ENCODE data around the gene GABRR1. TPM values are rescaled to one million over a fixed set of nuclear protein-coding genes. Genes with fewer than 3 reads are reported as not detected.

GABRR1 gene
- total RNA-seq, 3 donors from 2014 or later (not counting 1 experiment from before 2014, with no cell fraction given), result 0.07 TPM; not detected in 2

DNA sequence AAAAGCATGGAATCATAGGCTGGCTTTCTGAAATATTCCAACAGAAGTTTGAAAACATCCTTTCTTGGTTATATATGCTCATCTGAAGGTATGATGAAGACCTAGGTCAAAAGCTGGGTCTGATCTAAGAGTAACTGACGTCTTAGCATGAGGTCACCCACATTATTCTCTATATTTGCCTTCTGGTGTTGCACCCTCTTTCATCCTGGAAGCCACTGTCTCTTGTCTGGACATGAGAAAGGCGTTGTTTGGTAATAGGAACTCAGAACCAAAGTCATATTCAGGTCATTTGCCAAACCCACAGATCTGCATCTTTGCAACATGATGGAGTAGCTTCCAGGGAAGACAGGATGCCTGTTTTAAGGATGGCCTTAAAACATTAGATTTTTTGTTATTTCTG lies 17.6 kb downstream of the GABRR1 start:
- DNase-seq, result no peak
- peaks cover 6% of the 10 kb centered on the region for H3K9me3 ChIP-seq (ENCODE audit: control insufficient read depth, insufficient read depth, low read length)
- H3K4me1 ChIP-seq (ENCODE audit: control insufficient read depth, insufficient read depth, low read length), result no peaks in the 10 kb centered on the region
- H3K27ac Mint-ChIP-seq, result no peak overlapping the region
- intact Hi-C loops (cut with micrococcal nuclease), result no loop called here
- TF ChIP-seq, protein P1, sequence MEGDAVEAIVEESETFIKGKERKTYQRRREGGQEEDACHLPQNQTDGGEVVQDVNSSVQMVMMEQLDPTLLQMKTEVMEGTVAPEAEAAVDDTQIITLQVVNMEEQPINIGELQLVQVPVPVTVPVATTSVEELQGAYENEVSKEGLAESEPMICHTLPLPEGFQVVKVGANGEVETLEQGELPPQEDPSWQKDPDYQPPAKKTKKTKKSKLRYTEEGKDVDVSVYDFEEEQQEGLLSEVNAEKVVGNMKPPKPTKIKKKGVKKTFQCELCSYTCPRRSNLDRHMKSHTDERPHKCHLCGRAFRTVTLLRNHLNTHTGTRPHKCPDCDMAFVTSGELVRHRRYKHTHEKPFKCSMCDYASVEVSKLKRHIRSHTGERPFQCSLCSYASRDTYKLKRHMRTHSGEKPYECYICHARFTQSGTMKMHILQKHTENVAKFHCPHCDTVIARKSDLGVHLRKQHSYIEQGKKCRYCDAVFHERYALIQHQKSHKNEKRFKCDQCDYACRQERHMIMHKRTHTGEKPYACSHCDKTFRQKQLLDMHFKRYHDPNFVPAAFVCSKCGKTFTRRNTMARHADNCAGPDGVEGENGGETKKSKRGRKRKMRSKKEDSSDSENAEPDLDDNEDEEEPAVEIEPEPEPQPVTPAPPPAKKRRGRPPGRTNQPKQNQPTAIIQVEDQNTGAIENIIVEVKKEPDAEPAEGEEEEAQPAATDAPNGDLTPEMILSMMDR (IDR thresholded peaks at IDR 0.05), result no peak
- no peak overlapping the region for H3K4me3 Mint-ChIP-seq
- ATAC-seq, result no peak
- peaks cover 4 to 5% of the 10 kb centered on the region in 2 donors for H3K9me3 Mint-ChIP-seq
- no peaks in the 10 kb centered on the region for H3K36me3 ChIP-seq (ENCODE audit: control insufficient read depth, insufficient read depth, low read length)
- no peak overlapping the region for H3K4me3 ChIP-seq (ENCODE audit: low read length)
- peaks cover 6% of the 10 kb centered on the region for H3K36me3 Mint-ChIP-seq
- no peaks in the 10 kb centered on the region for H3K4me1 Mint-ChIP-seq
- H3K27ac ChIP-seq (ENCODE audit: low read length), result no peak overlapping the region
- no peaks in the 10 kb centered on the region for H3K27me3 ChIP-seq (ENCODE audit: control insufficient read depth, insufficient read depth, low read length)
- H3K27me3 Mint-ChIP-seq (ENCODE audit: low read depth in 2 of 2), result peaks cover 2% of the 10 kb centered on the region in 2 donors
- WGBS (ENCODE audit: insufficient coverage), result 94% methylated on average over 2 of the region's 2 CpGs

DNA sequence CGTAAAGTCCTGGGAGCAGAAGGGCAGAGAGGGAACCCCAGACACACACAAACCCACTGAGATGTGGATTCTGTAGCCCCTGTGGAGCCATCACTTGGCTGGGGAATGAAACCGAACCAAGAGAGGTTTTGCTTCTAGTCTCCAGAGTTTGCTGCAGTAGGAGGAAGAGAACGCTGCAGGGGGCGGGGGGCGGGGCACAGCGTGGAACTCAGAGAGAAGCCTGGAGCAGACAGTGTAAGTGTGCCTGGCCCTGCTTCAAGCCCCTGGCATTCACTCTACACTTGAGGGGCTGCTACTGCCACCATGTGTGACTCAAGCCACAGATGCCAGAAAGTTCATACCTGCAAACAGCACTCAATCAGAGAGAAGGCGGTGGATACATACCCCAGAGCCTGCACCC lies 18.9 kb downstream of the GABRR1 start:
- H3K4me3 Mint-ChIP-seq, result no peak overlapping the region
- Histone ChIP-seq H3K4me1 (ENCODE audit: control insufficient read depth, insufficient read depth, low read length) (no peaks in the 10 kb centered on the region), H3K4me3 (ENCODE audit: low read length) (no peak overlapping the region), H3K27ac (ENCODE audit: low read length) (no peak overlapping the region), H3K36me3 (ENCODE audit: control insufficient read depth, insufficient read depth, low read length) (no peaks in the 10 kb centered on the region), H3K9me3 (ENCODE audit: control insufficient read depth, insufficient read depth, low read length) (peaks cover 12% of the 10 kb centered on the region), H3K27me3 (ENCODE audit: control insufficient read depth, insufficient read depth, low read length) (no peaks in the 10 kb centered on the region)
- TF ChIP-seq, protein P1 (IDR thresholded peaks at IDR 0.05), result no peak
- no peak overlapping the region for H3K27ac Mint-ChIP-seq
- DNase-seq (no peak), ATAC-seq (no peak)
- intact Hi-C loops (cut with micrococcal nuclease), result no loop called here
- H3K36me3 Mint-ChIP-seq, result peaks cover 12% of the 10 kb centered on the region
- 83% methylated on average over 7 of the region's 7 CpGs for WGBS (ENCODE audit: insufficient coverage)
- H3K4me1 Mint-ChIP-seq, result no peaks in the 10 kb centered on the region
- peaks cover 6% of the 10 kb centered on the region in 2 donors for H3K9me3 Mint-ChIP-seq
- H3K27me3 Mint-ChIP-seq (ENCODE audit: low read depth in 2 of 2), result peaks cover 2 to 9% of the 10 kb centered on the region in 2 donors

DNA sequence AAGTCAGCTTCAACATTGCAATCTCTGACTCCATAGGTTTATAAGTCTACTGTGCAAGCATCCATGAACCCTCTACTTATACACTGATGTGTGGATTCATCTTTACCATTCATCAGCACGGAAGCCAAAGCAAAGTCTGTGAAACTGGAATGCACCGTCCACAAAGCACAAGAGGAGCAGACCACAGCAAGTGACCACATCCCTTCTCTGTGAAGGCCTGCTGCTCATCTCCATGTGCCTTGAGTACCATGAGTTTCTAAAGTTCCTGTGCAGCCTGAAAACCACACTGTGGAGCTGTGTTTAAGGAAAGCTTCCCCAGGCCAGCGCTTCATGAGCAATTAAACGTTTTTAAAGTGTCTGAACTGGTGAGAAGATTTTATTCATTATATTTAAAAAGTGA lies 20.0 kb downstream of the GABRR1 start:
- Histone ChIP-seq H3K9me3 (ENCODE audit: control insufficient read depth, insufficient read depth, low read length) (peaks cover 12% of the 10 kb centered on the region), H3K36me3 (ENCODE audit: control insufficient read depth, insufficient read depth, low read length) (no peaks in the 10 kb centered on the region), H3K27ac (ENCODE audit: low read length) (no peak overlapping the region), H3K4me3 (ENCODE audit: low read length) (no peak overlapping the region), H3K27me3 (ENCODE audit: control insufficient read depth, insufficient read depth, low read length) (no peaks in the 10 kb centered on the region), H3K4me1 (ENCODE audit: control insufficient read depth, insufficient read depth, low read length) (no peaks in the 10 kb centered on the region)
- WGBS (ENCODE audit: insufficient coverage), result 53% methylated on average over 4 of the region's 4 CpGs
- TF ChIP-seq, protein P1 (IDR thresholded peaks at IDR 0.05), result no peak
- intact Hi-C loops (cut with micrococcal nuclease), result no loop called here
- peaks cover 12% of the 10 kb centered on the region for H3K36me3 Mint-ChIP-seq
- H3K27me3 Mint-ChIP-seq (ENCODE audit: low read depth in 2 of 2), result peaks cover 2 to 9% of the 10 kb centered on the region in 2 donors
- DNase-seq (no peak), ATAC-seq (peak in 1 of 3 donors; percentile 39)
- H3K27ac Mint-ChIP-seq, result no peak overlapping the region
- H3K4me3 Mint-ChIP-seq, result no peak overlapping the region
- peaks cover 6% of the 10 kb centered on the region in 2 donors for H3K9me3 Mint-ChIP-seq
- H3K4me1 Mint-ChIP-seq, result no peaks in the 10 kb centered on the region

DNA sequence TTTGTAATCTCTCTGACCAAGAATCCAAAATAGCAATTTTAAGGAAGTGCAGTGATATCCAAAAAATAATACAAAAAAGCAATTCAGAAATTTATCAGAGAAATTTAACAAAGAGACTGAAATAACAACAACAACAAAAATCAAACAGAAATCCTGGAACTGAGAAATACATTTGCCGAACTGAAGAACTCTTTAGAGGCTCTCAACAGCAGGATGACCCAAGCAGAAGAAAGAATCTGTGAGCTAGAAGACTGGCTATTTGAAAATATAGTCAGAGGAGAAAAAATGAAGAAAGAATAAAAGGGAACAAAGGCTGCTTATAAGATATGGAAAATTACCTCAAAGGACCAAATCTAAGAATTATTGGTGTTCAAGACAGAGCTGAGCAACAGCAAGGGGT lies 22.6 kb downstream of the GABRR1 start:
- Histone ChIP-seq H3K36me3 (ENCODE audit: control insufficient read depth, insufficient read depth, low read length) (no peaks in the 10 kb centered on the region), H3K4me1 (ENCODE audit: control insufficient read depth, insufficient read depth, low read length) (no peaks in the 10 kb centered on the region), H3K4me3 (ENCODE audit: low read length) (no peak overlapping the region), H3K27ac (ENCODE audit: low read length) (no peak overlapping the region), H3K9me3 (ENCODE audit: control insufficient read depth, insufficient read depth, low read length) (peaks cover 12% of the 10 kb centered on the region), H3K27me3 (ENCODE audit: control insufficient read depth, insufficient read depth, low read length) (no peaks in the 10 kb centered on the region)
- H3K4me3 Mint-ChIP-seq, result no peak overlapping the region
- no peak overlapping the region for H3K27ac Mint-ChIP-seq
- peaks cover 12% of the 10 kb centered on the region for H3K36me3 Mint-ChIP-seq
- H3K9me3 Mint-ChIP-seq, result peaks cover 6% of the 10 kb centered on the region in 2 donors
- TF ChIP-seq, protein P1 (IDR thresholded peaks at IDR 0.05), result no peak
- intact Hi-C loops (cut with micrococcal nuclease), result no loop called here
- WGBS (ENCODE audit: insufficient coverage), result 100% methylated on average over 1 of the region's 1 CpG
- DNase-seq (no peak), ATAC-seq (no peak)
- H3K4me1 Mint-ChIP-seq, result no peaks in the 10 kb centered on the region
- H3K27me3 Mint-ChIP-seq (ENCODE audit: low read depth in 2 of 2), result peaks cover 2 to 9% of the 10 kb centered on the region in 2 donors
